GM12878 (cell line): ENCODE measurements around the gene ITPKA. TPM values are rescaled to one million over a fixed set of nuclear protein-coding genes. Genes with fewer than 3 reads are reported as not detected.

ENCODE experiments used
- ATAC-seq: fragments of 200-7000 bp; cut with Tn5 transposase; 3 replicates; pipeline ENCODE4 v1.9.1; 2020; ENCODE audit warnings: mild to moderate bottlenecking, moderate library complexity
- BruUV-seq: library from RNA; stranded (reverse); fragments of 400-500 nt; replicated peaks from 2 replicates; lab custom pipeline; 2021; lab: Mats Ljungman, UMichigan
- CTCF ChIA-PET: fragments of 300-600 bp; sonication (Branson Sonifier 250); formaldehyde crosslinking; extraction: SDS; loops from one replicate; lab custom pipeline; 2021; ENCODE audit warnings: inconsistent platforms; lab: Yijun Ruan, JAX
- POLR2A ChIA-PET: fragments of 350-600 bp; formaldehyde crosslinking; extraction: SDS; loops from one replicate; lab custom pipeline; 2021; ENCODE audit warnings: inconsistent platforms; lab: Charles Lee
- RAD21 ChIA-PET: fragments of 300-600 bp; sonication (Branson Sonifier 250); formaldehyde crosslinking; loops from one replicate; lab custom pipeline; 2023; ENCODE audit warnings: antibody characterized with exemption; ENCODE audit not compliant: unreplicated experiment; lab: Charles Lee
- SMC1A ChIA-PET: fragments of 300-600 bp; sonication (Branson Sonifier 250); formaldehyde crosslinking; loops from one replicate; lab custom pipeline; 2023; ENCODE audit not compliant: unreplicated experiment, uncharacterized antibody; lab: Charles Lee
- DNase-seq: peaks from one replicate; pipeline ENCODE4 v3.0.0-alpha.2; 2011; ENCODE audit warnings: low read depth, low spot score
- FAIRE-seq: peaks from 3 replicates; lab custom pipeline; 2011; peaks lifted over from hg19 to GRCh38; lab: Jason Lieb, UNC
- H2AFZ ChIP-seq: 2 replicates; pipeline ENCODE4 v1.6.0; 2011; ENCODE audit warnings: low read depth, low read length, control low read depth; ENCODE audit not compliant: control insufficient read depth
- H3K27ac ChIP-seq: 2 replicates; pipeline ENCODE4 v1.5.1; 2011; ENCODE audit warnings: control low read depth; ENCODE audit not compliant: control insufficient read depth, insufficient read depth
- H3K27me3 ChIP-seq, 2 experiments: replicated peaks in 1 of 2; 2 replicates each; pipeline versions ENCODE4 v1.6.0 to v1.6.1; 2011; ENCODE audit warnings: low read length in 1 of 2; ENCODE audit not compliant: control insufficient read depth in 2 of 2, insufficient read depth in 2 of 2
- H3K36me3 ChIP-seq, 2 experiments: 2 replicates each; pipeline ENCODE4 v1.5.1; 2011; ENCODE audit warnings: low read length in 1 of 2; ENCODE audit not compliant: control insufficient read depth in 2 of 2, insufficient read depth in 2 of 2
- H3K4me1 ChIP-seq: 2 replicates; pipeline ENCODE4 v1.6.1; 2011; ENCODE audit warnings: mild to moderate bottlenecking, low read length, moderate library complexity, mixed read lengths; ENCODE audit not compliant: control insufficient read depth, insufficient read depth
- H3K4me2 ChIP-seq: 2 replicates; pipeline ENCODE4 v1.6.0; 2011; ENCODE audit warnings: control low read depth; ENCODE audit not compliant: control insufficient read depth, insufficient read depth
- H3K4me3 ChIP-seq: fragments of 200-600 bp; sonication (generic); 2 replicates; pipeline ENCODE4 v1.5.1; 2016
- H3K79me2 ChIP-seq: 2 replicates; pipeline ENCODE4 v1.6.0; 2011; ENCODE audit warnings: low read length; ENCODE audit not compliant: control insufficient read depth, insufficient read depth
- H3K9ac ChIP-seq: 2 replicates; pipeline ENCODE4 v1.8.0; 2011; ENCODE audit warnings: low read length, control low read depth, mixed read lengths; ENCODE audit not compliant: control insufficient read depth, insufficient read depth
- H3K9me3 ChIP-seq: replicated peaks from 3 replicates; pipeline ENCODE4 v1.5.1; 2011; ENCODE audit warnings: mild to moderate bottlenecking, low read length; ENCODE audit not compliant: control insufficient read depth, insufficient read depth
- H4K20me1 ChIP-seq: 2 replicates; pipeline ENCODE4 v1.6.0; 2011; ENCODE audit not compliant: control insufficient read depth, insufficient read depth
- DPF2 ChIP-seq: fragments of 450-650 bp; IDR thresholded peaks from 2 replicates; pipeline ENCODE4 v1.6.1; 2017; ENCODE audit warnings: mild to moderate bottlenecking
- MTA2 ChIP-seq: fragments of 450-650 bp; IDR thresholded peaks from 2 replicates; pipeline ENCODE4 v1.6.1; 2016; ENCODE audit warnings: low read depth, mild to moderate bottlenecking, moderate library complexity
- MTA3 ChIP-seq: IDR thresholded peaks from 2 replicates; pipeline ENCODE4 v1.6.1; 2012; ENCODE audit warnings: low read length, inconsistent platforms, borderline replicate concordance
- NFYA ChIP-seq: IDR thresholded peaks from 2 replicates; pipeline ENCODE4 v1.6.1; 2011; ENCODE audit warnings: low read depth, mild to moderate bottlenecking, low read length, improper control_type of control experiment, borderline replicate concordance
- NR2C1 ChIP-seq: fragments of 450-650 bp; IDR thresholded peaks from 2 replicates; pipeline ENCODE4 v1.6.1; 2017; ENCODE audit warnings: antibody characterized with exemption, mild to moderate bottlenecking, moderate library complexity
- POLR2A ChIP-seq: IDR thresholded peaks from 2 replicates; pipeline ENCODE4 v1.6.1; 2011; ENCODE audit warnings: low read depth, mild to moderate bottlenecking, low read length
- RAD51 ChIP-seq: fragments of 450-650 bp; IDR thresholded peaks from 2 replicates; pipeline ENCODE4 v1.6.1; 2016; ENCODE audit warnings: moderate library complexity, mild to moderate bottlenecking, inconsistent platforms
- SMARCA5 ChIP-seq: fragments of 450-650 bp; IDR thresholded peaks from 2 replicates; pipeline ENCODE4 v1.6.1; 2017; ENCODE audit warnings: mild to moderate bottlenecking
- SMC3 ChIP-seq: IDR thresholded peaks from 2 replicates; pipeline ENCODE4 v1.6.1; 2011; ENCODE audit warnings: low read length, improper control_type of control experiment, borderline replicate concordance
- SREBF1 ChIP-seq: IDR thresholded peaks from 2 replicates; pipeline ENCODE4 v1.6.1; 2012; ENCODE audit warnings: mild to moderate bottlenecking, low read length
- TAF1 ChIP-seq: IDR thresholded peaks from 2 replicates; pipeline ENCODE4 v1.6.1; 2011; ENCODE audit warnings: mild to moderate bottlenecking, low read depth, low read length, borderline replicate concordance
- ZBED1 ChIP-seq: IDR thresholded peaks from 2 replicates; pipeline ENCODE4 v1.6.1; 2016; ENCODE audit warnings: borderline replicate concordance
- ZNF217 ChIP-seq: fragments of 450-650 bp; IDR thresholded peaks from 2 replicates; pipeline ENCODE4 v1.6.1; 2017; ENCODE audit warnings: antibody characterized with exemption, mild to moderate bottlenecking
- ZNF24 ChIP-seq: fragments of 450-650 bp; IDR thresholded peaks from 2 replicates; pipeline ENCODE4 v1.6.1; 2017; ENCODE audit warnings: antibody characterized with exemption, mild to moderate bottlenecking
- ZNF384 ChIP-seq: IDR thresholded peaks from 2 replicates; pipeline ENCODE4 v1.6.1; 2012; ENCODE audit warnings: low read depth, mild to moderate bottlenecking, low read length, improper control_type of control experiment, borderline replicate concordance
- WGBS: methylation state at CpG from one replicate; pipeline ENCODE4 v1.1.6; 2016; ENCODE audit warnings: low lambda C conversion rate; ENCODE audit not compliant: insufficient replicate concordance, insufficient coverage; ENCODE audit errors: missing lambda C conversion rate; 5-methylcytosine and 5-hydroxymethylcytosine counted together
- in situ Hi-C: fragments of 300-500 bp; cut with MboI; formaldehyde crosslinking; loops from 9 replicates; pipeline ENCODE4 v1.14.3; 2018; ENCODE audit warnings: mixed read lengths
- intact Hi-C: fragments of 100-400 bp; cut with micrococcal nuclease; formaldehyde crosslinking; loops from one replicate; pipeline ENCODE4 v1.14.2; 2022; ENCODE audit not compliant: unreplicated experiment
- polyA plus RNA-seq, 11 experiments: library from polyadenylated mRNA; depleted of rRNA in 4 of 11; unstranded in 6 of 11; stranded (reverse) in 5 of 11; fragments of >200 nt; fragmentation: Nextera tagmentation in 4 of 11; fragmentation: Illumina TruSeq in 1 of 11; extraction: Ambion mirVana in 4 of 11; extraction: Trizol in 1 of 11; gene quantifications; 1 replicate in 1 of 11; 2 replicates in 10 of 11; pipeline versions ENCODE4 v1.2.1 to v1.2.3, GENCODE V29; 2011 to 2016; ENCODE audit warnings: inconsistent platforms in 2 of 11, missing spikeins in 2 of 11, low read depth in 1 of 11
- total RNA-seq, 4 experiments: library from RNA; depleted of rRNA in 3 of 4; stranded (reverse); fragments of >200 nt in 3 of 4; fragmentation: Illumina TruSeq in 1 of 4; extraction: Trizol in 1 of 4; gene quantifications; 2 replicates each; pipeline versions ENCODE4 v1.2.1 to v1.2.3, GENCODE V29; 2013 to 2021
- TF ChIP-seq, protein P1 (sequence below): fragments of 450-650 bp; IDR thresholded peaks from 2 replicates; pipeline ENCODE4 v1.6.1; 2018; ENCODE audit warnings: mild to moderate bottlenecking, low read depth, moderate library complexity; ENCODE audit not compliant: partially characterized antibody

The ITPKA gene
- total and polyA plus RNA-seq, 10 of the 15 experiments (the other 5 are each of a cell fraction or from before 2014, with no cell fraction given), result 0.04 to 1.5 (median 0.49) TPM; not detected in 1

DNA sequence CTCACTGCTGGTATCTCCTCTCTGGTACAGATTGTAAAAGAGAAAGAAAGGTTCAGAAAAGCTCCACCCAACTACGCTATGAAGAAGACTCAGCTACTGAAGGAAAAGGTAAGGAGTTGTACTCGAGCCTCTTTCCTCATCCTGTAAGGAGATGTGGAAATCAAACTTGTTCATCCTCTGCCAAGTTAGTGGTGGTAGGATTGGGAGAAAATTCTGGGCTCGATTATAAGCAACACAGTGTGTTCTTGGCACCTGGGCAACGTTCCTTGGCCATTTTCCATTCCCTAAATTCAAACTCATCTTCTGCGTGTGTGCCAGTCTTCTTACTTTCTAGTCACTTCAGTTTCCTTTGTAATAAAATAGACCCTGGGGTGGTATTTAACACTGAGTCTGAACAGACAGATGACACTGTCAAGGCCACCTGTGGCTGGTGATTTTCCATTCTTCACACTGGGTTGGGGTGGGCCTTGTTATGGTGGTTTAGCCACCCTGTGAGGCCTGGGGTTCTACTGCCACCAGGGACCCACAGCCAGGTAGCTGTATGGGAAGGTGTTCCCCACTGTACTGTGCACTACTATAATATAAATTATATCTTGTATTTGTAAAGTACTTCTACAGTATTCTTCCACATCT is 17.1 kb upstream of the ITPKA start (continued):
- TF ChIP-seq NR2C1, result no peak
- no peak for TF ChIP-seq NFYA
- no peak for TF ChIP-seq DPF2
- TF ChIP-seq POLR2A, result no peak
- TF ChIP-seq, protein P1, sequence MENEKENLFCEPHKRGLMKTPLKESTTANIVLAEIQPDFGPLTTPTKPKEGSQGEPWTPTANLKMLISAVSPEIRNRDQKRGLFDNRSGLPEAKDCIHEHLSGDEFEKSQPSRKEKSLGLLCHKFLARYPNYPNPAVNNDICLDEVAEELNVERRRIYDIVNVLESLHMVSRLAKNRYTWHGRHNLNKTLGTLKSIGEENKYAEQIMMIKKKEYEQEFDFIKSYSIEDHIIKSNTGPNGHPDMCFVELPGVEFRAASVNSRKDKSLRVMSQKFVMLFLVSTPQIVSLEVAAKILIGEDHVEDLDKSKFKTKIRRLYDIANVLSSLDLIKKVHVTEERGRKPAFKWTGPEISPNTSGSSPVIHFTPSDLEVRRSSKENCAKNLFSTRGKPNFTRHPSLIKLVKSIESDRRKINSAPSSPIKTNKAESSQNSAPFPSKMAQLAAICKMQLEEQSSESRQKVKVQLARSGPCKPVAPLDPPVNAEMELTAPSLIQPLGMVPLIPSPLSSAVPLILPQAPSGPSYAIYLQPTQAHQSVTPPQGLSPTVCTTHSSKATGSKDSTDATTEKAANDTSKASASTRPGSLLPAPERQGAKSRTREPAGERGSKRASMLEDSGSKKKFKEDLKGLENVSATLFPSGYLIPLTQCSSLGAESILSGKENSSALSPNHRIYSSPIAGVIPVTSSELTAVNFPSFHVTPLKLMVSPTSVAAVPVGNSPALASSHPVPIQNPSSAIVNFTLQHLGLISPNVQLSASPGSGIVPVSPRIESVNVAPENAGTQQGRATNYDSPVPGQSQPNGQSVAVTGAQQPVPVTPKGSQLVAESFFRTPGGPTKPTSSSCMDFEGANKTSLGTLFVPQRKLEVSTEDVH, result no peak

DNA sequence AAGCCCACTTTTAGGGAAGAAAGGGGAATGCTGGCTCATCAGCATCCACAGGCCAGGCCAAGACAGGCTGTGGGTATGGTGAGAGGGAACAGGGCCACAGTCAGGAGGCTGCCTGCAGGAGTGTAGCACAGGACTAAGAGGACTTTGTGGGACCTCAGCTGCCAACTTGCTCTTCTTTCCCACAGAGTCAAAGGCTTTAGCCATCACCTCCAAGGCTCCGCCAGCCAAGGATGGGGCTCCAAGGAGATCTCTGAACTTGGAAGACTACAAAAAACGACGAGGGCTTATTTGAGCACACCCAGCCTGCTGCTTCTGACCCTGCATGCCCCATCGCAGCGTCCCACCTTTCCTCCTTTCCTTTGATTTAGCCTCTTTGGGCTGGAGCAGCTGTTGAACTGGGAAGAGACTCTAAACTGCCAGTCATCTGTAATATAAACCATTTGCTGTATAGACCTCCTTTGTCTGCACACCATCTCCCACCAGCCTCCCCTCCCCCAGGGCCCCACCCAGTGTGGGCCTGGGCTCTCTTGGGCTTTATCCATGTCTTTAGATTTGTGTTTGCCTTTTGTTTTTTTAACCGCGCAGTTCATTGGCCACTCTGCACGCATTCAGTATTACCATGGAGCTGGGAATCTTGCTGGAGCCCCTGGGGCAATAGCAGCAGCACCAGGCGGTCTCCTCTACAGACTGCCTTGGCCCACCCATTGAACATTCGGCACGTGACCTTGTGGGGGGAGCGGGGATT is 13.1 kb upstream of the ITPKA start:
- peaks cover 16 to 18% of the 10 kb centered on the region in 2 experiments for H3K36me3 ChIP-seq
- 96% methylated on average over 12 of the region's 12 CpGs for WGBS
- intact Hi-C loops, result no loop called here
- no peak for ATAC-seq
- no peaks in the 10 kb centered on the region for H3K9me3 ChIP-seq
- no peak overlapping the region for H3K4me3 ChIP-seq
- DNase-seq, result no peak
- no peak for FAIRE-seq
- no peaks in the 10 kb centered on the region for H4K20me1 ChIP-seq
- SMC1A ChIA-PET, result interaction anchor here (1.4 to 2.6 kb wide), 2 partner anchors 13 to 25 kb away, joined by 4 to 8 read pairs; partner anchors contain the start of gene ITPKA
- in situ Hi-C loops, result no loop called here
- no peaks in the 10 kb centered on the region for H3K27me3 ChIP-seq
- RAD21 ChIA-PET, result interaction anchor here (0.8 kb wide), 1 partner anchor 67 kb away, joined by 3 read pairs; no protein-coding TSS in a partner anchor
- H3K79me2 ChIP-seq, result no peaks in the 10 kb centered on the region
- H3K27ac ChIP-seq, result no peak overlapping the region
- H3K4me2 ChIP-seq, result no peak overlapping the region
- TF ChIP-seq SMARCA5, result no peak
- no peak for TF ChIP-seq ZNF217
- TF ChIP-seq TAF1, result no peak
- no peak for TF ChIP-seq SMC3
- no peak for TF ChIP-seq SREBF1
- TF ChIP-seq ZNF384, result no peak
- TF ChIP-seq ZBED1, result no peak
- TF ChIP-seq MTA3, result no peak
- no peak for TF ChIP-seq RAD51
- no peak for TF ChIP-seq ZNF24
- TF ChIP-seq MTA2, result no peak
- TF ChIP-seq NFYA, result no peak
- H3K4me1 ChIP-seq, result peaks cover 13% of the 10 kb centered on the region
- POLR2A ChIA-PET, result no interaction called here
- no TSS peak for BruUV-seq
- CTCF ChIA-PET, result interaction anchor here (1.8 to 2.6 kb wide), 2 partner anchors 14 to 15 kb away, joined by 10 to 12 read pairs; no protein-coding TSS in a partner anchor
- H2AFZ ChIP-seq, result no peak overlapping the region
- no peak overlapping the region for H3K9ac ChIP-seq
